H1 (cell line): ENCODE results near the gene SMTNL2. TPM values are rescaled to one million over a fixed set of nuclear protein-coding genes. Genes with fewer than 3 reads are reported as not detected.
A peak's percentile ranks its signal among the peaks of the same experiment; 100 is the strongest.

Experiments used
- POLR2AphosphoS5 ChIP-seq: IDR thresholded peaks from 2 replicates; pipeline ENCODE4 v1.6.1; 2011; ENCODE audit warnings: low read depth, low read length
- RXRA ChIP-seq: IDR thresholded peaks from 2 replicates; pipeline ENCODE4 v1.6.1; 2011; ENCODE audit warnings: low read depth, mild to moderate bottlenecking, low read length, moderate library complexity; ENCODE audit not compliant: insufficient read depth
- TBP ChIP-seq: IDR thresholded peaks from 2 replicates; pipeline ENCODE4 v1.6.1; 2011; ENCODE audit warnings: low read depth, low read length, improper control_type of control experiment
- YY1 ChIP-seq: IDR thresholded peaks from 2 replicates; pipeline ENCODE4 v1.6.1; 2011; ENCODE audit warnings: low read depth, mild to moderate bottlenecking, low read length
- polyA plus RNA-seq, 7 experiments: library from polyadenylated mRNA; depleted of rRNA in 3 of 7; stranded (reverse) in 5 of 7; unstranded in 2 of 7; fragments of >200 nt in 5 of 7; fragments of 200-250 nt in 2 of 7; gene quantifications; 1 replicate in 5 of 7; 2 replicates in 1 of 7; 4 replicates in 1 of 7; pipeline versions ENCODE4 v1.2.1 to v1.2.3, GENCODE V29; 2011 to 2013; ENCODE audit warnings: missing spikeins in 2 of 7, mixed read lengths in 2 of 7
- total RNA-seq: library from RNA; stranded (reverse); fragmentation: NEBNext Ultra II Directional; extraction: Animal tissue kit (Norgen Biotek cat#: 25700); gene quantifications from 2 replicates; pipeline ENCODE4 v1.2.1, GENCODE V29; 2021

Gene SMTNL2
- total and polyA plus RNA-seq, 2 of the 8 experiments (the other 6 are each of a cell fraction or from before 2014, with no cell fraction given), result 3.6 to 4.5 TPM

- 0 out of 2 replicates have a peak, but pooled peaks have one; percentile 30 for TF ChIP-seq POLR2AphosphoS5
- TF ChIP-seq RXRA, result no peak
- no peak for TF ChIP-seq TBP
- TF ChIP-seq YY1, result no peak
- TF ChIP-seq, all 59 proteins: peak for 2
Observed at GRCh38 chr17:4535667-4536258, 48.6 kb upstream of the SMTNL2 start (continued).
